Stomach smooth muscle (tissue), 2 donors: ENCODE data around the gene SIK2.
"Not testable (repeated sequence)": the region's sequence is repeated elsewhere in the genome, so short reads cannot be mapped to it uniquely, and the experiment has no call there.

Source experiments
- H3K27ac ChIP-seq: one replicate; pipeline ENCODE4 v1.7.0; 2013; ENCODE audit warnings: mild to moderate bottlenecking, low read length, inconsistent platforms
- H3K27me3 ChIP-seq, 2 donors: one replicate each; pipeline ENCODE4 v1.7.0; 2013; ENCODE audit warnings: low read length in 2 of 2; ENCODE audit not compliant: insufficient read depth in 2 of 2, control insufficient read depth in 1 of 2
- H3K36me3 ChIP-seq, 2 donors: one replicate each; pipeline ENCODE4 v1.7.0; 2013; ENCODE audit warnings: low read length in 2 of 2; ENCODE audit not compliant: control insufficient read depth in 2 of 2, insufficient read depth in 2 of 2
- H3K4me1 ChIP-seq: one replicate; pipeline ENCODE4 v1.7.0; 2013; ENCODE audit warnings: low read length; ENCODE audit not compliant: control insufficient read depth, insufficient read depth
- H3K4me3 ChIP-seq, 2 donors: one replicate each; pipeline ENCODE4 v1.7.0; 2013; ENCODE audit warnings: low read length in 2 of 2
- H3K9ac ChIP-seq, 2 donors: one replicate each; pipeline ENCODE4 v1.7.0; 2013; ENCODE audit warnings: low read length in 2 of 2, mild to moderate bottlenecking in 1 of 2
- H3K9me3 ChIP-seq, 2 donors: one replicate each; pipeline ENCODE4 v1.7.0; 2013; ENCODE audit warnings: low read length in 2 of 2; ENCODE audit not compliant: control insufficient read depth in 2 of 2
- donor health status: healthy.
- donor health status: Pancreatic carcinoma.

SIK2 gene

GRCh38 chr11:111635706-111636045, 33.4 kb downstream of the SIK2 start:
- Histone ChIP-seq H3K4me3 (no peak overlapping the region), H3K36me3 (no peaks in the 10 kb centered on the region), H3K4me1 (no peaks in the 10 kb centered on the region), H3K27ac (peak overlapping the region; percentile 12), H3K27me3 (no peaks in the 10 kb centered on the region), H3K9ac (no peak overlapping the region), H3K9me3 (no peaks in the 10 kb centered on the region)

- H3K4me3 ChIP-seq: no peak overlapping the region
These were observed 35.6 kb downstream of the SIK2 start for GRCh38 chr11:111637885-111638284.

GRCh38 chr11:111639226-111639925, 37.1 kb downstream of the SIK2 start:
- Histone ChIP-seq H3K9ac (no peak overlapping the region), H3K36me3 (peaks cover 0 to 3% of the 10 kb centered on the region in 2 donors), H3K4me1 (no peaks in the 10 kb centered on the region), H3K9me3 (no peaks in the 10 kb centered on the region), H3K4me3 (no peak overlapping the region), H3K27me3 (no peaks in the 10 kb centered on the region), H3K27ac (no peak overlapping the region)

More at GRCh38 chr11:111637885-111638284, 35.6 kb downstream of the SIK2 start:
- H3K27ac ChIP-seq: no peak overlapping the region
- peaks cover 0 to 3% of the 10 kb centered on the region in 2 donors for H3K36me3 ChIP-seq
- H3K9ac ChIP-seq: no peak overlapping the region
- no peaks in the 10 kb centered on the region for H3K4me1 ChIP-seq
- no peaks in the 10 kb centered on the region for H3K27me3 ChIP-seq
- H3K9me3 ChIP-seq: no peaks in the 10 kb centered on the region

GRCh38 chr11:111641339-111642015, 39.2 kb downstream of the SIK2 start:
- no peak overlapping the region for H3K4me3 ChIP-seq
- no peak overlapping the region for H3K9ac ChIP-seq
- H3K9me3 ChIP-seq: no peaks in the 10 kb centered on the region
- H3K4me1 ChIP-seq: no peaks in the 10 kb centered on the region
- no peaks in the 10 kb centered on the region for H3K27me3 ChIP-seq
- H3K27ac ChIP-seq: no peak overlapping the region
- H3K36me3 ChIP-seq: peaks cover 0 to 3% of the 10 kb centered on the region in 2 donors

GRCh38 chr11:111642542-111642941, 40.3 kb downstream of the SIK2 start:
- H3K36me3 ChIP-seq: peaks cover 0 to 3% of the 10 kb centered on the region in 2 donors
- no peak overlapping the region for H3K27ac ChIP-seq
- no peaks in the 10 kb centered on the region for H3K4me1 ChIP-seq
- no peak overlapping the region for H3K4me3 ChIP-seq
- no peaks in the 10 kb centered on the region for H3K27me3 ChIP-seq
- no peaks in the 10 kb centered on the region for H3K9me3 ChIP-seq
- no peak overlapping the region for H3K9ac ChIP-seq

- Histone ChIP-seq H3K4me1 (no peaks in the 10 kb centered on the region), H3K36me3 (peaks cover 0 to 3% of the 10 kb centered on the region in 2 donors), H3K27ac (no peak overlapping the region), H3K27me3 (no peaks in the 10 kb centered on the region), H3K9me3 (no peaks in the 10 kb centered on the region), H3K4me3 (no peak overlapping the region), H3K9ac (no peak overlapping the region)
These were observed 42.7 kb downstream of the SIK2 start for GRCh38 chr11:111644922-111645321.

- Histone ChIP-seq H3K4me3 (no peak overlapping the region), H3K9ac (no peak overlapping the region), H3K4me1 (no peaks in the 10 kb centered on the region), H3K36me3 (peaks cover 0 to 3% of the 10 kb centered on the region in 2 donors), H3K27me3 (no peaks in the 10 kb centered on the region), H3K9me3 (no peaks in the 10 kb centered on the region), H3K27ac (no peak overlapping the region)
These were observed 43.5 kb downstream of the SIK2 start for GRCh38 chr11:111645657-111646316.

- H3K36me3 ChIP-seq, H3K9me3 ChIP-seq, H3K4me1 ChIP-seq, H3K27ac ChIP-seq, H3K27me3 ChIP-seq, H3K9ac ChIP-seq, H3K4me3 ChIP-seq: not testable (repeated sequence)
These were observed 49.1 kb downstream of the SIK2 start for GRCh38 chr11:111651336-111651735.

GRCh38 chr11:111652184-111652583, 49.9 kb downstream of the SIK2 start:
- no peaks in the 10 kb centered on the region for H3K27me3 ChIP-seq
- H3K27ac ChIP-seq: no peak overlapping the region
- no peaks in the 10 kb centered on the region for H3K9me3 ChIP-seq
- H3K4me1 ChIP-seq: no peaks in the 10 kb centered on the region
- peaks cover 0 to 4% of the 10 kb centered on the region in 2 donors for H3K36me3 ChIP-seq
- H3K9ac ChIP-seq: no peak overlapping the region
- no peak overlapping the region for H3K4me3 ChIP-seq

- Histone ChIP-seq H3K27ac (no peak overlapping the region), H3K9ac (no peak overlapping the region), H3K36me3 (peaks cover 0 to 4% of the 10 kb centered on the region in 2 donors), H3K4me1 (no peaks in the 10 kb centered on the region), H3K9me3 (no peaks in the 10 kb centered on the region), H3K4me3 (no peak overlapping the region), H3K27me3 (no peaks in the 10 kb centered on the region)
These were observed 52.4 kb downstream of the SIK2 start for GRCh38 chr11:111654601-111655000.

GRCh38 chr11:111655924-111656323, 53.7 kb downstream of the SIK2 start:
- Histone ChIP-seq H3K4me1 (no peaks in the 10 kb centered on the region), H3K9ac (no peak overlapping the region), H3K27ac (no peak overlapping the region), H3K36me3 (peaks cover 0 to 4% of the 10 kb centered on the region in 2 donors), H3K9me3 (no peaks in the 10 kb centered on the region), H3K4me3 (no peak overlapping the region), H3K27me3 (no peaks in the 10 kb centered on the region)
